Fibroblast of skin of right biceps (primary cell): ENCODE measurements around the gene MDFI.
A peak's percentile ranks its signal among the peaks of the same experiment; 100 is the strongest.
"Not testable (repeated sequence)": the region's sequence is repeated elsewhere in the genome, so short reads cannot be mapped to it uniquely, and the experiment has no call there.

Experiments
- DNase-seq: peaks from one replicate; pipeline ENCODE4 v3.0.0-alpha.2; 2013

MDFI gene

DNA sequence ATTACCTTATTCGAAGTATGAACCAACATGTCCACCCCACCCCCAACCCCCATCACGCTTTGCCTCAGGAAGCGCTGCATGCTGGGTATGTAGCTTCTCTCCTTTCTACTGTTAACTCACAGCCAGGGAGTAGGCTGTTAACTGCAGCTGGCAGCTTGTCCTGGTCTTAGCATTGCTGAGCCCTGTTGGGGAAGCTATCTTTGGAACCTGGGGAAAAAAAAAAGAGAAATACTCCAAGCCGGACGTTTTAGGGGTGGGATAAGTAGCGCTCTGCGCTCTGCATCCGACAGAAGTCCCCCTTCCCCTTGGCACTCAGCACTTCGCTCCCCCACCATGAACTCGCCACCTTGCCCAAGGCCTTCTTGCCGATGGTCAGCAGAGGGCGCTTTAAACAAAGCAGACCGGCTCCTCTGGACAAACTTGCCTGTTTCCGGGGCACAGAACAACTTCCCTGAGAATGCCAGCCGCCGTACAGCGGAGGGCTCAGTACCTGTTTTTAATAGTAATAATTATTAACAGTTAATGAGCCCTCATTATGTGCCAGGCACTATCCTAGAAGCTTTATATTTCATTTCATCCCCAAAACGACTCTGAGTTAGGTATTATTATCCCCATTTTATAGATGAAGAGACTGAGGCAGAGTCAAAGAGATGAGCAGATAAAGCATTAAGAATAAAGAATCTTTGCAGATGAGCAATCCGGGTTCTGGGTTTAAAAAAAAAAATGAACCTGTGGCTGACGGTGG, 35.2 kb upstream of the MDFI start:
- DNase-seq = peak; percentile 81

DNA sequence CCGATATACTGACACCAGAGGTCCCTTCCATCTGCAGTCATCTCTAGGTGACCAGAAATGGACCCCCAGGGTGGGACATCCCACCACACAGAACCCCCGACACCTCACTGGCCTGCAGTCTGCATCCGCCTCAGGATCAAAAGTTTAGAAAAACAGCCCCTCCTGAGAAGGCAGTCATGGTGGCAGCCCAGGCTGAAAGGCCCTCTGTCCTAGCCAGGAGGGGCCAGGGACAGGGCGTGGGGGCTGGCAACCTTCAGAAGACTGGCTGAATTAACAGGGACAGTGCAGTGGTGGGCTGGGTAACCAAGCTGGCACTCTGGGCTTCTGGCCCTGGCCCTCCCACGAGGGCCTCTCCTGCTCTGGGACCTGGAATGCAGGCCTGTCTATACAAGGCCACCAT, 34.3 kb upstream of the MDFI start:
- no peak for DNase-seq

- DNase-seq = no peak
Observed at GRCh38 chr6:41605649-41606048, 32.6 kb upstream of the MDFI start.

GRCh38 chr6:41607036-41607435, 31.2 kb upstream of the MDFI start:
- no peak for DNase-seq

DNA sequence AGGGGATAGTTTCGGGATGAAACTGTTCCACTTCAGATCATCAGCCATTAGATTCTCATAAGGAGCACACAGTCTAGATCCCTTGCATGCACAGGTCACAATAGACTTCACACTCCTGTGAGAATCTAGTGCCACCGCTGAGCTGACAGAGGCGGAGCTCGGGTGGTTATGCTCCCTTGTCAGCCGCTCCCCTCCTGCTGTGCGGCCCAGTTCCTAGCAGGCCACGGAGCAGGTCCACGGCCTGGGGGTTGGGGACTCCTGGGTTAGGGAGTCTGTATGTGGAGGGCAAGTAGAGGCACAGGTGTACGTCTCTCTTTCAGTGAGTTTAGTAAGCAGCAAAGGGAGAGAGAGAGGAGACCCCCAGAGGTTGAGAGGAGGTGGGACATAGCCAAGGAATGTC, 30.5 kb upstream of the MDFI start:
- no peak for DNase-seq

GRCh38 chr6:41608443-41609151, 29.7 kb upstream of the MDFI start:
- no peak for DNase-seq

DNA sequence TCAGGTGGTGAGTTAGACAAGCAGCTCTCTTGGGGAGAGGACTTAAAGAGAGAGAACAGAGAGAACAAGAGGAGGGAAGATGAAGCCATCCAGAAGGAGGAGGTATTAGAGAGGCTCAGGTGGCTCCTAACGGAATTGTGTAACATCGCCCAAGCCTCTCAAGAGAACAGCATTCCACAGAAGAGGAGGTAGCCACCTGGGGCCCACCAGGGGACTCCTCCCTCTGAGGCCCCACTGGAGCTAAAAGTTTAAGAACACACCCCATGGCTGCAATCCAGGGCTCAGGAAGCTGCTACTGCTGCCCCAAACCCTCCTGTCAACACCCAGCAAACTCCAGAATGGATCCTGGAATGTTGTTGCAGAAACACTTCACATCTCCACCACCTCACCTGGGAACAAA, 23.6 kb upstream of the MDFI start:
- no peak for DNase-seq

GRCh38 chr6:41615311-41615710, 23.0 kb upstream of the MDFI start:
- no peak for DNase-seq

- no peak for DNase-seq
Observed at GRCh38 chr6:41618598-41618997, 19.7 kb upstream of the MDFI start.

DNA sequence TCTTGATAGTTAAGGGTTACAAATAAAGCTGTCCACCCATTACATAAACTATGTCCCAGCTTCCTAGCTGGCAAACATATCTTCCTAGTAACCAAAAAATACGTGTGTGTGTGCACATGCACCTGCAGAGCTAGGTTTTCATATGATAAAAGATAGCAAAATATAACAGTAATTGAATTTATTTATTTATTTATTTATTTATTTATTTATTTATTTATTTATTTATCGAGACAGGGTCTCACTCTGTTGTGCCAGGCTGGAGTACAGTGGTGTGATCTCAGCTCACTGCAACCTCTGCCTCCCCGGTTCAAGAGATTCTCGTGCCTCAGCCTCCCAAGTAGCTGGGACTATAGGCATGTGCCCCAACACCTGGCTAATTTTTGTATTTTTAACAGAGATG, 19.1 kb upstream of the MDFI start:
- not testable (repeated sequence) for DNase-seq

DNA sequence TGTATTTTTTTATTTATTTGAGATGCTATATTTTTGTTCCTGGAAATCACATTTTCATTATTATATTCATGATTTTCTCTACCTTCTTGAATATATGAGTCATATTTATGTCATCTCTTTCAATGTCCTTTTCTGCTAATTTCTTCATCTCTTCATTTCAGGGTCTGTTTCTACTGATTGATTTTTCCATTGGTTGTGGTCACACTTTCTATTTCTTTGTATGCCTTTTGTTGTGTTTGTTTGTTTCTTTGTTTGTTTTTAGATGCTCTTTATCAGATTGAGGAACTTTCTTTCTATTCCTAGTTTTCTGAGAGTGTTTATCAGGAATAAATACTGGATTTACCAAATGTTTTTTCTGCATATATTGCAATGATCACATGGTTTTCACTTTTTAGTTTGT, 16.9 kb upstream of the MDFI start:
- no peak for DNase-seq

- DNase-seq = no peak
Observed at GRCh38 chr6:41621802-41622201, 16.5 kb upstream of the MDFI start.

DNA sequence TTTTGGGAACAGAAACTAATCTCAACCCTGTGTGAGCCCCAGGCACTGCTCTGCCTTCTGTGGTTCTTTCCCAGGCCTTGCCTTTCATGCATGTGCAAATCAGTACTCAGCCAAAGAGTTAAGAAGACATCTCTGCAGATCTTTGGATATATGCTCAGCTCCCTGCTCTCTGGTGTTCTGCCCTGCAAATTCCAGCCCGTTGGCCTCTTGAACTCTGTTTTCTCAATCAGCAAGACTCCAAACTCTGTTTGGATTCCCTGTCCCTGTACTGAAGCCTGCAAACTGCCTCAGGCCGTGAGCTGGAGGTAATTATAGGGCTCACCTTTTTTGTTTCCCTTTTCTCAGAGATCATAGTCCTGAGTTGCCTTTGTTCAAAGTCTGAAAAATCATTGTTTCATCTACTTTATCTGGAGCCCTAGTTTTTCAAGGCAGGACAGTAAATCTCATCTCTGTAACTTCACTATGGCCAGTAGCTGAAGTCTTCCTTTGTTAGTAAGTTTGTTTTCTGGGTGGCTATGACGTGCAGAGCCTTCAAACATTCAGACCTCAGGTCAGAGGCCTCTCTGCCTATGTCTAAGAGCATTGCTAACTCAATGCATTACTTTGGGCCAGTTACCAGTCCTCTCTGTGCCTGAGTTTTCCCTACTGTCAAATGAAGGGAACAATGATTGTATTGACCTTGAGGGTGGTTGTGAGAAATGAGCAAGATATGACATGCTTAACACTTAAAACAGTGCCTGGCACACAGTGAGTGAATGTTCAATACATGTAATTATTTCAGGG, 15.9 kb upstream of the MDFI start:
- DNase-seq = no peak

- DNase-seq = no peak
Observed at GRCh38 chr6:41623330-41623729, 14.9 kb upstream of the MDFI start.

DNA sequence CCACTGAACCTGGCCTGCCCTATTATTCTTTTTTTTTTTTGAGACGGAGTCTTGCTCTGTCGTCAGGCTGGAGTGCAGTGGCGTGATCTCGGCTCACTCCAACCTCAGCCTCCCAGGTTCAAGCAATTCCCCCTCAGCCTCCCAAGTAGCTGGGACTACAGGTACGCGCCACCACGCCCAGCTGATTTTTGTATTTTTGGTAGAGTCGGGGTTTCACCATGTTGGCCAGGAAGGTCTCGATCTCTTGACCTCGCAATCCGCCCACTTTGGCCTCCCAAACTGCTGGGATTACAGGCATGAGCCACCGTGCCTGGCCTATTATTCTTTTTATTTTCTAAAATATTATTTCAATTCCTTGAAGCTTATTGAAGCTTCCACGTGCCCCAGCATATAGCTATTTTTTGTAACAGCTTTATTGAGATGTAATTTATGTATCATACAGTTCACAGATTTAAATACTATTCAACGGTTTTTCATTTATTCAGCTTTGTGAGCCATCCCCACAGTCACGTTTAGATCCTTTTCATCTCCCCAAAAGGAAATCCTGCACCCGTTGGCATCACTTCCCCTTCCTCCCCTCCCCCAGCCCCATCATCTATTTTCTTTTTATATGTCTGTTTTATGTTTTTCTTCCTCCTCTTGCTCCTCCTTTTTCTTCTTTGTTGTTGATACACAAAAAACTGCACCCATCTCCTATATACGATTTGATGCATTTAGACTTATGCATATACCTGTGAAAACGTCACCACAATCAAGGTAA, 13.5 kb upstream of the MDFI start:
- DNase-seq = no peak

DNA sequence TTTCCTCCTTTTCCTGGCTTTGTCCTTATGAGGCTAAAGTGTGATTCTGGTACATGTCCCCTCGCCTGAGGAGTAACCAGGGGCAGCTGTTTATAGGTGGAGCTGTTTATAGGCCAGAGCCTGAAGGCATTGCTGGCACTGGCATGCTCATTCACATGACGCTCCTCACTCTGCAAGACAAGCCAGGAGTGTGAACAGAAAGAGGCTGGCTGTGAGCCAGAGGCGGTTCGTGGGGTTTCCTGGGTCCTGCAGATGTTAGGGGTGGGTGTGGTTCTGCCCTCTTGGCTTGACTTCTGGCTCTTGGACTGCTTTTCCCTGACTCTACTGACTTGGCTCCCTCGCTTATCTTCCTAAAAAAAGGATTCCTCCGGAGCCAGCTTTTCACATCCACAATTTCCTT, 12.8 kb upstream of the MDFI start:
- no peak for DNase-seq

- DNase-seq = no peak
Observed at GRCh38 chr6:41626022-41626421, 12.2 kb upstream of the MDFI start.

GRCh38 chr6:41626917-41627316, 11.4 kb upstream of the MDFI start:
- no peak for DNase-seq

DNA sequence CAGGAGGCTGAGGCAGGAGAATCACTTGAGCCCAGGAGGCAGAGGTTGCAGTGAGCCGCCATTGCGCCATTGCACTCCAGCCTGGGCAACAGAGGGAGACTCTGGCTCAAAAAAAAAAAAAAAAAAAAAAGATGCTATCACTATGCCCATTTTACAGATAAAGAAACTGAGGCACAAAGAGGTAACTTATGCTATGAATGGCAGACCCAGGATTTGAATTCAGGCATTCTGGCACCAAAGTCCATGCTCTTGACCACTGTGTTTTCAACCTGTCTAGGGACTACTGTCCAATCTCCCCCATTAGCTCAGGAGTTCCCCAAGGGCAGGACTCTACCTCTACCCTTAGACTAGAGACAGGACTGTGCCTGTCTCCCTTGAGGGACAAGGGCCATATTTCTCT, 9.1 kb upstream of the MDFI start:
- no peak for DNase-seq

DNA sequence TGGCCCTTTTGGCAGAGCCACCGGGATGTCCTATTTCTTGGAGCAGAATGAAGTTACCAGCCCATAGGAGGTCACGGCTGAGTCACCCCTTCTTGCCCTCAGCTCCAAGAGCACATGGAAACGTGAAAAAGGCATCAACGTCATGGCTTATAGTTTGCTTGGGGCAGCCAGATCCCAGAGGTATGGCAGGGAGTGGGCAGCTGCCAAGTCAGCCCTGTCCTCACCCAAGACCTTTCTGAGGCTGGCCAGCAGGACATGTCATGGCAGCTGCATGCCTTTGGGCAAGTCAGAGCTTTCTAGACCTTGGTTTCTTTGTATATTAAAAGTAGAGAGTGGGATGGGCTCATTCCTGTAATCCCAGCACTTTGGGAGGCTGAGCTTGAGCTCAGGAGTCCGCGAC, 8.2 kb upstream of the MDFI start:
- DNase-seq = no peak

GRCh38 chr6:41630946-41631345, 7.3 kb upstream of the MDFI start:
- DNase-seq = no peak

DNA sequence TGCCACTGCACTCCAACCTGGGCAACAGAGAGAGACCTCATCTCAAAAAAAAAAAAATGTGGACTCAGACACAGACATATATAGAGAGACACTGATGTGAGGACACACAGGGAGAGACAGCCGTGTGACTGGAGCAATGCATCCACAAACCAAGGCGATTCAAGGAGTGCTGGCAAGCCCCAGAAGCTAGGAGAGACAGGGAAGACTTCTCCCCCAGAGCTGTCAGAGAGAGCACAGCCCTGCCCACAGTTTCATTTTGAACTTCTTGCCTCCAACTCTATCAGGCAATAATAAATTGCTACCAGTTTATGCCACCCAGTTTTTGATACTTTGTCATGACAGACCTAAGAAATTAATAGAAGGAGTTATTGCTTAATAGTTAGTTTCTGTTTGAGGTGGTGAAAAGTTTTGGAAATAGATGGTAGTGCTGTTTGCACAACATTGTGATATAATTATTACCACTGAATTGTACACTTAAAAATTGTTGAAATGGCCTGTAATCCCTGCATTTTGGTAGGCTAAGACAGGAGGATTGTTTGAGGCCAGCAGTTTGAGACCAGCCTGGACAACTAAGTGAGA, 5.1 kb upstream of the MDFI start:
- DNase-seq = no peak

GRCh38 chr6:41634657-41635056, 3.6 kb upstream of the MDFI start:
- DNase-seq = peak; percentile 65
